SJCRH30 (cell line): Measurements from ENCODE around the gene NLRP3. TPM values are rescaled to one million over a fixed set of nuclear protein-coding genes. Genes with fewer than 3 reads are reported as not detected.

Source experiments
- DNase-seq, 2 experiments: peaks; one replicate each; pipeline ENCODE4 v3.0.0-alpha.2; 2015 to 2020
- H3K27ac ChIP-seq: fragments of 250-450 bp; sonication (Bioruptor Pico); 2 replicates; pipeline ENCODE4 v1.5.1; 2020; ENCODE audit warnings: mild to moderate bottlenecking, moderate library complexity
- H3K27me3 ChIP-seq: fragments of 250-450 bp; sonication (Bioruptor Pico); 2 replicates; pipeline ENCODE4 v1.5.1; 2020; ENCODE audit warnings: mild to moderate bottlenecking, moderate library complexity
- H3K36me3 ChIP-seq: fragments of 250-450 bp; sonication (Bioruptor Pico); 2 replicates; pipeline ENCODE4 v1.5.1; 2020; ENCODE audit warnings: mild to moderate bottlenecking, moderate library complexity
- H3K4me1 ChIP-seq: fragments of 250-450 bp; sonication (Bioruptor Pico); 2 replicates; pipeline ENCODE4 v1.5.1; 2020; ENCODE audit warnings: mild to moderate bottlenecking, moderate library complexity
- H3K4me3 ChIP-seq: fragments of 250-450 bp; sonication (Bioruptor Pico); 2 replicates; pipeline ENCODE4 v1.5.1; 2020; ENCODE audit warnings: mild to moderate bottlenecking, moderate library complexity
- H3K9me3 ChIP-seq: fragments of 250-450 bp; sonication (Bioruptor Pico); replicated peaks from 2 replicates; pipeline ENCODE4 v1.5.1; 2020; ENCODE audit warnings: mild to moderate bottlenecking, moderate library complexity
- total RNA-seq: library from RNA; depleted of rRNA; stranded (reverse); fragments of >200 nt; shearing (Covaris generic); gene quantifications from 2 replicates; pipeline ENCODE4 v1.2.3, GENCODE V29; 2014

Gene NLRP3
- total RNA-seq, 1 experiment from 2014 or later: 0.36 TPM

DNA sequence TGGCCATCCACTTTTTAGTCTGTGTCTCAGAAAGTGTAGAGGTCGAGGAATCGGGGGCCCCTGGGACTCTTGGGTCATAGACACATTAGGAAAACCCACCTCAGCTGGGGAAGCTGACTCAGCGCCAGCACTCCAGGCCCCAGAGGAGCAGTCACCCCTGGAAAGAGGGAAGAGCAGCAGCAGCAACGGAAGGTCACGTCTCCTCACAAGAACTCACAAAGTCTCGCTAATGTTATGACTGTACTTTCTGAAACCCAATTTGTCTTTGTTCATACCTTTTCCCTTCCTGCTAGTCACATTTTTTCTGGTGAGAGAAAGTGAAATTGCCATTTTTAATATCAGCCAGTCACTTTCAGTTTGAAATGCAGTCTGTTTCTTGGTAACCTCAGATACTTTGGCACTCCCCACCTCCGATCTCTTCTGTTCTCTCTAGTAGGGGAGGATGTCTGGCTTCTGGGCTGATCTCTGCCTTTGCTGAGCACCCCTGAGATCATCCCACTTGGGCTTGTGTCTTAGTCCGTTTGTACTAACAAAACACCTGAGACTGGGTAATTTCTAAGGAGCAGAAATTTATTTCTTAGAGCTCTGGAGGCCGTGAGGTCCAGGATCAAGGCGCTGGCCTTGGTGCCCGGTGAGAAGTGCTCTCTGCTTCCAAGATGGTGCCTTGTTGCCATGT is 6.0 kb upstream of the NLRP3 start:
- Histone ChIP-seq H3K9me3 (no peaks in the 10 kb centered on the region), H3K4me1 (no peaks in the 10 kb centered on the region), H3K27ac (no peak overlapping the region), H3K4me3 (no peak overlapping the region), H3K36me3 (no peaks in the 10 kb centered on the region), H3K27me3 (no peaks in the 10 kb centered on the region)
- no peak for DNase-seq

GRCh38 chr1:247411621-247412327 is 4.2 kb upstream of the NLRP3 start:
- Histone ChIP-seq H3K9me3 (no peaks in the 10 kb centered on the region), H3K27ac (no peak overlapping the region), H3K36me3 (no peaks in the 10 kb centered on the region), H3K27me3 (no peaks in the 10 kb centered on the region), H3K4me3 (no peak overlapping the region), H3K4me1 (no peaks in the 10 kb centered on the region)
- DNase-seq: no peak

GRCh38 chr1:247417831-247418230 is 1.9 kb downstream of the NLRP3 start:
- Histone ChIP-seq H3K27ac (no peak overlapping the region), H3K4me1 (no peaks in the 10 kb centered on the region), H3K9me3 (no peaks in the 10 kb centered on the region), H3K4me3 (no peak overlapping the region), H3K27me3 (no peaks in the 10 kb centered on the region), H3K36me3 (no peaks in the 10 kb centered on the region)
- no peak for DNase-seq

GRCh38 chr1:247419336-247419735 is 3.4 kb downstream of the NLRP3 start:
- Histone ChIP-seq H3K9me3 (no peaks in the 10 kb centered on the region), H3K4me1 (no peaks in the 10 kb centered on the region), H3K4me3 (no peak overlapping the region), H3K36me3 (no peaks in the 10 kb centered on the region), H3K27me3 (no peaks in the 10 kb centered on the region), H3K27ac (no peak overlapping the region)
- DNase-seq: no peak

DNA sequence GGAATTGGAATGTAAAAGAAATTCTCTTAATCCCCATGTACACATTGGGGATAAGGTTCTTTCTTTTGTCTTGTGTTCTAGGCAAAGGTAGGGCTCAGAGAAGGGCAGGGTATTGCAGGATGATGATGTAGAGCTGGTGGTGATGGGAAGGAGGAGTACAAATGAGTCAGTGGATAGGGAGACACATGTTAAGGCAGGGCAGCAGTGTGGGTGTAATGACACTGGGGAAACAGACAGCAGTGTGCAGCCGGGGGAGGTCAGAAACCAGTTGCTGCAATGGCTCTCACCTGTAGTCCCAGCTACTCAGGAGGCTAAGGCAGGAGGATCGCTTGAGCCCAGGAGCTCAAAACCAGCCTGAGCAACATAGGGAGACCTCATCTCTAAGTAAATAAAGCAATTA is 5.1 kb downstream of the NLRP3 start:
- no peak overlapping the region for H3K4me3 ChIP-seq
- no peak for DNase-seq
- no peaks in the 10 kb centered on the region for H3K9me3 ChIP-seq
- no peaks in the 10 kb centered on the region for H3K27me3 ChIP-seq
- no peaks in the 10 kb centered on the region for H3K36me3 ChIP-seq
- H3K4me1 ChIP-seq: no peaks in the 10 kb centered on the region
- no peak overlapping the region for H3K27ac ChIP-seq

- Histone ChIP-seq H3K27ac (no peak overlapping the region), H3K4me3 (no peak overlapping the region), H3K4me1 (no peaks in the 10 kb centered on the region), H3K27me3 (no peaks in the 10 kb centered on the region), H3K9me3 (no peaks in the 10 kb centered on the region), H3K36me3 (no peaks in the 10 kb centered on the region)
- no peak for DNase-seq
Measured at GRCh38 chr1:247429496-247429895, 13.5 kb downstream of the NLRP3 start.

- Histone ChIP-seq H3K4me3 (no peak overlapping the region), H3K36me3 (no peaks in the 10 kb centered on the region), H3K9me3 (no peaks in the 10 kb centered on the region), H3K27me3 (no peaks in the 10 kb centered on the region), H3K27ac (no peak overlapping the region), H3K4me1 (no peaks in the 10 kb centered on the region)
- DNase-seq: no peak
Measured at GRCh38 chr1:247430434-247430833, 14.5 kb downstream of the NLRP3 start.

DNA sequence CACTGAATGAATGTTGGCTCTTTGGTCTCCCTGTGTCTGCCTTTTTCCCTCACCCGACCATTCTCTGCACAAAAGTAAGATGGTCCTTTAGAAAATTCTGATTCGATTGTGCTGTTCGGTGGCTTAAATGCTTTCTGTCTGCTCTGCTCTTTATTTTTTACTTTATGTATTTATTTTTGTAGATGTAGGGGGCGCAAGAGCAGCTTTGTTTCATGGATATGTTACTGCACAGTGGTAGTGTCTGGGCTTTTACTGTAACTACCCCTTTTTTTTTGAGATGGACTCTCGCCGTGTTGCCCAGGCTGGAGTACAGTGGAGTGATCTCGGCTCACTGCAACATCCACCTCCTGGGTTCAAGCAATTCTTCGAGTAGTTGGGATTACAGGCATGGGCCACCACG is 15.7 kb downstream of the NLRP3 start:
- no peak overlapping the region for H3K4me3 ChIP-seq
- no peaks in the 10 kb centered on the region for H3K27me3 ChIP-seq
- H3K9me3 ChIP-seq: no peaks in the 10 kb centered on the region
- no peaks in the 10 kb centered on the region for H3K36me3 ChIP-seq
- no peaks in the 10 kb centered on the region for H3K4me1 ChIP-seq
- DNase-seq: no peak
- H3K27ac ChIP-seq: no peak overlapping the region

- Histone ChIP-seq H3K36me3 (no peaks in the 10 kb centered on the region), H3K4me3 (no peak overlapping the region), H3K27ac (no peak overlapping the region), H3K4me1 (no peaks in the 10 kb centered on the region), H3K27me3 (no peaks in the 10 kb centered on the region), H3K9me3 (no peaks in the 10 kb centered on the region)
- DNase-seq: no peak
Measured at GRCh38 chr1:247434005-247434404, 18.0 kb downstream of the NLRP3 start.

DNA sequence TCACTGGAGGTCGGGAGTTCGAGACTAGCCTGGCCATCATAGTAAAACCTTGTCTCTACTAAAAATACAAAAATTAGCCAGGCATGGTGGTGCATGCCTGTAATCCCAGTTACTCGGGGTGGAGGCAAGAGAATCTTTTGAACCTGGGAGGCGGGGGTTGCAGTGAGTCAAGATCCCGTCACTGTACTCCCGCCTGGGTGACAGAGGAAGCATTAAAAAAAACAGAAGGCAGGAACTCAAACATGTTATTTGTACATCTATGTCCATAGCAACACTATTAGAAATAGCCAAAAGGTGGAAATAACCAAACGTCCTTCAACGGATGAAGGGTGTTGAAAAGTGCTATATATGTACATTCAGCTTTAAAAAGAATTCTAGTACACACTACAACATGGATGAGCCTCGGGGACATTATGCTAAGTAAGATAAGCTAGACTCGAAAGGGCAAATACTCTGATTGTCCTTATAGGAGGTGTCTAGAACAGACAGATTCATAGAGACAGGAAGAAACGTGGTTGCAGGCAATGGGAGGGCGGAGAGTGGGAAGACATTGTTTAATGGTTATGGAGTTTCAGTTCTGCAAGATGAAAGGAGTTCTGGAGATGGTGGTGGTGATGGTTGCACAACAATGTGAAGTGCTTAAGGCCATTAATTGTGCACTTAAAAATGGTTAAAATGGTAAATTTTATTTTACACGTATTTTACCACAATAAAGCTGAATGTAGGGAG is 19.2 kb downstream of the NLRP3 start:
- DNase-seq: no peak
- Histone ChIP-seq H3K4me1 (no peaks in the 10 kb centered on the region), H3K27ac (no peak overlapping the region), H3K36me3 (no peaks in the 10 kb centered on the region), H3K9me3 (no peaks in the 10 kb centered on the region), H3K4me3 (no peak overlapping the region), H3K27me3 (no peaks in the 10 kb centered on the region)

DNA sequence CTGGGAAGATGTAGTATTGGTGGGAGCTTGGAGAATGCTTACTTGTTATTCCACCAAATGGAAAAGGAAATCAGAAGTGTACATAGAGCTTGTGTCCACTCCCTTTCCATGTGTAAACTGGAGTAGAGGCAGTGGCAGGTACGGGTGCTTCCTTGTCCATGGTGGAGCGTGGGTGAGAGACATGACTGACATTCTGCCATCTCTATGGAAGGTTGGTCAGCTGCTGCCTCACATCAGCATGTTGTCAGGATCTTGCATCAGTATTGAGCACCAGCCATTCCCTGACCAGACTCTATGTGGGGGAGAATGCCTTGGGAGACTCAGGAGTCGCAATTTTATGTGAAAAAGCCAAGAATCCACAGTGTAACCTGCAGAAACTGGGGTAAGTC is 19.8 kb downstream of the NLRP3 start:
- no peaks in the 10 kb centered on the region for H3K27me3 ChIP-seq
- H3K36me3 ChIP-seq: no peaks in the 10 kb centered on the region
- no peaks in the 10 kb centered on the region for H3K9me3 ChIP-seq
- no peak overlapping the region for H3K27ac ChIP-seq
- no peaks in the 10 kb centered on the region for H3K4me1 ChIP-seq
- DNase-seq: no peak
- H3K4me3 ChIP-seq: no peak overlapping the region

- H3K9me3 ChIP-seq: no peaks in the 10 kb centered on the region
- H3K36me3 ChIP-seq: no peaks in the 10 kb centered on the region
- no peak for DNase-seq
- H3K4me3 ChIP-seq: no peak overlapping the region
- H3K27me3 ChIP-seq: no peaks in the 10 kb centered on the region
- H3K4me1 ChIP-seq: no peaks in the 10 kb centered on the region
- no peak overlapping the region for H3K27ac ChIP-seq
Measured at GRCh38 chr1:247437551-247438505, 21.9 kb downstream of the NLRP3 start.

DNA sequence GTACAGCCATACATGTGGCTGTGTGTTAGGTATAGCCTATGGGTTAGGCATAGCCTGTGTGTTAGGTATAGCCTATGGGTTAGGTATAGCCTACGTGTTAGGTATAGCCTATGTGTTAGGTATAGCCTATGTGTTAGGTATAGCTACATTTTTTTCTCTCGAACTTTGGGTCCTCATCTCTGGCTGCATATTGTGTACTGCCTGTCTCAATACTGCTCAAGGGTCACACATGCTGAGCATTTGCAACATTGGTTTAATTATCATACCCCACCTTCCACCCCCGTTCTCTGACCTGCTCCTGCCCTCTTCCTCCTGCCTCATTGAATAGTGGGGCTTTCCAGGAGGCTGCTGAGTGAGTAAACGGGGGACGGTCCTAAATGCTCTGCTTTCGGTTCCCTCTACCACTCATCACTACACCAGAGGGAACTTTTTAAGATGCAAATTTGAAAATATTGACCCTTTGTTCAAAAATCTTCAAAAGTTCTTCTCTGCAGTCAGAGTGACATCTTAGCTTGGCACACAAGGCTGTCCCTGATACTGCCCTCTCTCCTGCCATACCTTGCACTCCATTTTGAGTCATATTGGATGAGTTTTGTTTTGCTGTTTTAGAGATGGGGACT is 24.1 kb downstream of the NLRP3 start:
- H3K27ac ChIP-seq: no peak overlapping the region
- no peaks in the 10 kb centered on the region for H3K36me3 ChIP-seq
- H3K9me3 ChIP-seq: no peaks in the 10 kb centered on the region
- H3K4me1 ChIP-seq: no peaks in the 10 kb centered on the region
- no peak overlapping the region for H3K4me3 ChIP-seq
- no peak for DNase-seq
- no peaks in the 10 kb centered on the region for H3K27me3 ChIP-seq

DNA sequence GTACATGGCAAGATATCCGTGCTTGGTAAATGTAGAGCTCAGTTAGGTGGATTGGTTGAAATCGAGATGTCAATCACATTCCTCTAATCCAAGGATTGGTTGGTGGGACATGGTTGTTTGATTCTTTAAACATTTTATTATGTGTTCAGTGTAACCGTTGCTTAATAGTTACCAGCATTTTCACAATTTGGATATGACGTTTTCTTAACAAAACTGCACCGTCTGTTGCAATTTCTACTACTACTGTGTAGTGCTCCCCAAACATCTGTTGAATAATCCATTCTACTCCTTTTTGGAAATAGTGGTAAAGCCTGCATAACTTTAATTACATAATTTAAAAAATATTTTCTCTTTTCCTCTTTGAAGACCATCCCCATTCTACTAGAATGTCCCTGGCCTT is 25.6 kb downstream of the NLRP3 start:
- no peak for DNase-seq
- Histone ChIP-seq H3K4me3 (no peak overlapping the region), H3K27me3 (no peaks in the 10 kb centered on the region), H3K4me1 (no peaks in the 10 kb centered on the region), H3K27ac (no peak overlapping the region), H3K36me3 (no peaks in the 10 kb centered on the region), H3K9me3 (no peaks in the 10 kb centered on the region)
